ENCODE measurements around the gene ATRN. TPM values are rescaled to one million over a fixed set of nuclear protein-coding genes. Genes with fewer than 3 reads are reported as not detected.

ATRN gene
- total and polyA plus RNA-seq, 2 of the 8 experiments (the other 6 are each of a cell fraction or from before 2014, with no cell fraction given) = 12.0 to 17.4 TPM

DNA sequence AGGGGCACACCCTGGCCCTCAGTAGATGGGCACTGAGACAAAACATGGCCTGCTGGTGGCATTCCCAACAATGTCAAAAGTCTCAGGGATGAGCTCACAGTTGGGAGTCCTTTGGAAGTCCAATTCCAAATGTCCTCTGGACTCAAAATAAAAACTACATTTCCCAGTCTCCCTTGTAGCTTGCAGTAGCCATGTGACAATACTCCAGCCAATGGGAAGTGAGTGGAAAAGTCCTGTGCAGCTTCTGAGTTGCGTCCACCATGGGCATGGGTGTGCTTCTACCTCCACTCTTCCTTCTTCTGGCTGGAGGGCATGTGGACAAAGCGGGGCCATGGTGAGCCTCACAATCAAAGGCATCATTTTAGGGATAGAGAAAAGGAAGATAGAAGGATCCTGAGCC, 216.8 kb downstream of the ATRN start (continued):
- TF ChIP-seq CHD1 (IDR thresholded peaks at IDR 0.05; ENCODE audit: low read depth, low read length) (no peak), SUZ12 (IDR thresholded peaks at IDR 0.05; ENCODE audit: low read length) (no peak), TCF12 (IDR thresholded peaks at IDR 0.05; ENCODE audit: low read depth, low read length) (no peak), TAF1 (IDR thresholded peaks at IDR 0.05; ENCODE audit: low read depth, low read length) (no peak), BACH1 (IDR thresholded peaks at IDR 0.05; ENCODE audit: low read length) (no peak)
- TF ChIP-seq, protein P1, sequence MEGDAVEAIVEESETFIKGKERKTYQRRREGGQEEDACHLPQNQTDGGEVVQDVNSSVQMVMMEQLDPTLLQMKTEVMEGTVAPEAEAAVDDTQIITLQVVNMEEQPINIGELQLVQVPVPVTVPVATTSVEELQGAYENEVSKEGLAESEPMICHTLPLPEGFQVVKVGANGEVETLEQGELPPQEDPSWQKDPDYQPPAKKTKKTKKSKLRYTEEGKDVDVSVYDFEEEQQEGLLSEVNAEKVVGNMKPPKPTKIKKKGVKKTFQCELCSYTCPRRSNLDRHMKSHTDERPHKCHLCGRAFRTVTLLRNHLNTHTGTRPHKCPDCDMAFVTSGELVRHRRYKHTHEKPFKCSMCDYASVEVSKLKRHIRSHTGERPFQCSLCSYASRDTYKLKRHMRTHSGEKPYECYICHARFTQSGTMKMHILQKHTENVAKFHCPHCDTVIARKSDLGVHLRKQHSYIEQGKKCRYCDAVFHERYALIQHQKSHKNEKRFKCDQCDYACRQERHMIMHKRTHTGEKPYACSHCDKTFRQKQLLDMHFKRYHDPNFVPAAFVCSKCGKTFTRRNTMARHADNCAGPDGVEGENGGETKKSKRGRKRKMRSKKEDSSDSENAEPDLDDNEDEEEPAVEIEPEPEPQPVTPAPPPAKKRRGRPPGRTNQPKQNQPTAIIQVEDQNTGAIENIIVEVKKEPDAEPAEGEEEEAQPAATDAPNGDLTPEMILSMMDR (IDR thresholded peaks at IDR 0.05; ENCODE audit: control extremely low read depth in 1 of 3, insufficient read depth in 1 of 3, low read depth in 1 of 3, low read length in 3 of 3) = no peak
- TF ChIP-seq, protein P2, sequence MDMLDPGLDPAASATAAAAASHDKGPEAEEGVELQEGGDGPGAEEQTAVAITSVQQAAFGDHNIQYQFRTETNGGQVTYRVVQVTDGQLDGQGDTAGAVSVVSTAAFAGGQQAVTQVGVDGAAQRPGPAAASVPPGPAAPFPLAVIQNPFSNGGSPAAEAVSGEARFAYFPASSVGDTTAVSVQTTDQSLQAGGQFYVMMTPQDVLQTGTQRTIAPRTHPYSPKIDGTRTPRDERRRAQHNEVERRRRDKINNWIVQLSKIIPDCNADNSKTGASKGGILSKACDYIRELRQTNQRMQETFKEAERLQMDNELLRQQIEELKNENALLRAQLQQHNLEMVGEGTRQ (IDR thresholded peaks at IDR 0.05; ENCODE audit: low read length) = peak; percentile 91

Data from H1 (cell line).